ENCODE results near the gene CACUL1. TPM values are rescaled to one million over a fixed set of nuclear protein-coding genes. Genes with fewer than 3 reads are reported as not detected.

The CACUL1 gene
- total RNA-seq, 1 experiment from 2014 or later: 38.5 TPM

- no peak overlapping the region for H3K14ac ChIP-seq (ENCODE audit: insufficient read depth, low read length)
- no peaks in the 10 kb centered on the region for H3K79me1 ChIP-seq (ENCODE audit: insufficient read depth, low read depth, low read length, poor library complexity, severe bottlenecking)
- peaks cover 0 to 1% (median under 1%) of the 10 kb centered on the region in 3 experiments; a peak in 2 of 7 replicates for H3K36me3 Mint-ChIP-seq (ENCODE audit: insufficient read depth in 1 of 3, low read depth in 3 of 3)
- H2BK20ac ChIP-seq (ENCODE audit: low read depth, low read length, poor library complexity, severe bottlenecking): no peak overlapping the region
- H2BK5ac ChIP-seq (ENCODE audit: insufficient read length, low read length): no peak overlapping the region
- H2AK5ac ChIP-seq (ENCODE audit: insufficient read length, low read length): no peak overlapping the region
- no peaks in the 10 kb centered on the region for H3K23me2 ChIP-seq (ENCODE audit: insufficient read length, low read depth, low read length, poor library complexity, severe bottlenecking)
- H3K9me3 ChIP-seq (ENCODE audit: control insufficient read depth, low read depth, low read length): no peaks in the 10 kb centered on the region
- no peak for DNase-seq
- H4K20me1 ChIP-seq (ENCODE audit: control insufficient read depth, insufficient read depth, insufficient read length): no peaks in the 10 kb centered on the region
- H3K4me3 Mint-ChIP-seq: no peak overlapping the region
- no peak overlapping the region for H2BK120ac ChIP-seq (ENCODE audit: low read depth, low read length, poor library complexity, severe bottlenecking)
- peaks cover 5% of the 10 kb centered on the region for H3K27me3 Mint-ChIP-seq (ENCODE audit: low read depth)
- no peak overlapping the region for H3T11ph ChIP-seq (ENCODE audit: low read length)
- H3K27me3 ChIP-seq (ENCODE audit: insufficient read depth, low read length): no peaks in the 10 kb centered on the region
- no peak overlapping the region for H4K8ac ChIP-seq (replicated peaks; ENCODE audit: insufficient read length, low read depth, low read length)
- no peaks in the 10 kb centered on the region for H3K79me2 ChIP-seq (ENCODE audit: insufficient read depth, low read length)
- H3K4me2 ChIP-seq (ENCODE audit: insufficient read depth, insufficient read length, low read length): no peak overlapping the region
- H2BK15ac ChIP-seq (ENCODE audit: low read depth, low read length): no peak overlapping the region
- no CpG with 5 or more reads among the region's 3 CpGs for whole genome bisulfite sequencing (ENCODE audit: extremely low coverage, insufficient read length, low lambda C conversion rate)
- H3K4ac ChIP-seq (ENCODE audit: low read depth, low read length): no peak overlapping the region
- H3K4me1 ChIP-seq (ENCODE audit: insufficient read depth, low read length): no peaks in the 10 kb centered on the region
- no peak overlapping the region for H4K5ac ChIP-seq (ENCODE audit: insufficient read length, low read depth, low read length)
- H2BK12ac ChIP-seq (ENCODE audit: insufficient read length, low read depth, low read length): no peak overlapping the region
- H3K9ac ChIP-seq (ENCODE audit: extremely low read depth, insufficient read length, low read length): no peak overlapping the region
- no peak overlapping the region for H3K56ac ChIP-seq (ENCODE audit: insufficient read length, low read depth, low read length)
- no peak overlapping the region for H3K18ac ChIP-seq (ENCODE audit: insufficient read length, low read depth, low read length)
- H2AFZ ChIP-seq (ENCODE audit: low read length): no peak overlapping the region
- peaks cover 6 to 9% of the 10 kb centered on the region in 2 experiments for H3K4me1 Mint-ChIP-seq
- no peak overlapping the region for H3K27ac ChIP-seq (ENCODE audit: insufficient read length, low read depth, low read length)
- no peak overlapping the region for H3K23ac ChIP-seq (ENCODE audit: insufficient read length, low read depth, low read length)
- peaks cover 4 to 12% of the 10 kb centered on the region in 2 experiments; a peak in 4 of 5 replicates for H3K9me3 Mint-ChIP-seq
- TF ChIP-seq CTCF (conservative IDR thresholded peaks at IDR 0.05): no peak
- H4K91ac ChIP-seq (ENCODE audit: insufficient read length, low read depth, low read length): no peak overlapping the region
- H3K27ac Mint-ChIP-seq: no peak overlapping the region
Observed at GRCh38 chr10:118771976-118772375, 17.2 kb upstream of the CACUL1 start.

All from H9 (cell line).